NCI-H1930 (cell line): ENCODE data around the gene ANXA2R.
"Not testable (repeated sequence)": the region's sequence is repeated elsewhere in the genome, so short reads cannot be mapped to it uniquely, and the experiment has no call there.

Experiments
- DNase-seq, 2 experiments: peaks; one replicate each; lab custom pipeline; 2025; lab: John Stamatoyannopoulos, UW

ANXA2R gene

GRCh38 chr5:43060020-43060419 lies 19.9 kb upstream of the ANXA2R start:
- DNase-seq, result not testable (repeated sequence)

- DNase-seq, result not testable (repeated sequence)
Observed at GRCh38 chr5:43055098-43055497, 15.0 kb upstream of the ANXA2R start.

- no peak for DNase-seq
Observed at GRCh38 chr5:43051684-43052083, 11.6 kb upstream of the ANXA2R start.

GRCh38 chr5:43050384-43050783 lies 10.3 kb upstream of the ANXA2R start:
- no peak for DNase-seq

GRCh38 chr5:43049236-43049635 lies 9.1 kb upstream of the ANXA2R start:
- no peak for DNase-seq

GRCh38 chr5:43046474-43046873 lies 6.4 kb upstream of the ANXA2R start:
- no peak for DNase-seq

- no peak for DNase-seq
Observed at GRCh38 chr5:43045236-43045635, 5.1 kb upstream of the ANXA2R start.

- no peak for DNase-seq
Observed at GRCh38 chr5:43044181-43044914, 4.2 kb upstream of the ANXA2R start.

GRCh38 chr5:43043400-43043756 lies 3.3 kb upstream of the ANXA2R start:
- no peak for DNase-seq

- DNase-seq, result peak; percentile 82 to 86
Observed at GRCh38 chr5:43042626-43043399, 2.7 kb upstream of the ANXA2R start.

GRCh38 chr5:43042176-43042625 lies 2.1 kb upstream of the ANXA2R start:
- peak in 1 of 2 experiments; percentile 79 for DNase-seq

GRCh38 chr5:43041669-43042175 lies 1.6 kb upstream of the ANXA2R start:
- peak; percentile 76 to 79 for DNase-seq

GRCh38 chr5:43041110-43041668 lies 1.1 kb upstream of the ANXA2R start:
- peak in 1 of 2 experiments; percentile 55 for DNase-seq

- peak; percentile 78 to 80 for DNase-seq
Observed at GRCh38 chr5:43039471-43040286, 440 bp downstream of the ANXA2R start.

- no peak for DNase-seq
Observed at GRCh38 chr5:43039152-43039470, 1.0 kb downstream of the ANXA2R start.

- no peak for DNase-seq
Observed at GRCh38 chr5:43038496-43038989, 1.6 kb downstream of the ANXA2R start.

GRCh38 chr5:43037636-43038495 lies 2.3 kb downstream of the ANXA2R start:
- no peak for DNase-seq

GRCh38 chr5:43036856-43037635 lies 3.1 kb downstream of the ANXA2R start:
- DNase-seq, result no peak

GRCh38 chr5:43036409-43036808 lies 3.7 kb downstream of the ANXA2R start:
- no peak for DNase-seq

GRCh38 chr5:43034591-43034968 lies 5.5 kb downstream of the ANXA2R start:
- no peak for DNase-seq
